AG04450 (cell line): ENCODE results near the gene OR2AG2. TPM values are rescaled to one million over a fixed set of nuclear protein-coding genes. Genes with fewer than 3 reads are reported as not detected.

Experiments
- CTCF ChIA-PET: fragments of 300-600, 350-600 bp; formaldehyde crosslinking; extraction: SDS; loops from one replicate; lab custom pipeline; 2022; ENCODE audit warnings: antibody characterized with exemption, inconsistent platforms; lab: Charles Lee
- POLR2A ChIA-PET: fragments of 350-600 bp; formaldehyde crosslinking; extraction: SDS; loops from one replicate; lab custom pipeline; 2021; ENCODE audit warnings: antibody characterized with exemption, inconsistent platforms; lab: Yijun Ruan, JAX
- DNase-seq: peaks from one replicate; pipeline ENCODE4 v3.0.0-alpha.2; 2011; ENCODE audit warnings: low read depth, low spot score
- H3K27ac ChIP-seq: one replicate; pipeline ENCODE4 v1.5.1; 2012; ENCODE audit warnings: low read depth, low read length, control low read depth
- H3K27me3 ChIP-seq: one replicate; pipeline ENCODE4 v1.6.0; 2012; ENCODE audit warnings: low read length; ENCODE audit not compliant: control insufficient read depth, insufficient read depth
- H3K4me3 ChIP-seq: 2 replicates; pipeline ENCODE4 v1.5.1; 2011; ENCODE audit warnings: mild to moderate bottlenecking, low read depth, low read length, control low read depth
- H3K9me3 ChIP-seq: 2 replicates; pipeline ENCODE4 v1.5.1; 2012; ENCODE audit warnings: low read length; ENCODE audit not compliant: control insufficient read depth, insufficient read depth
- polyA plus RNA-seq: library from polyadenylated mRNA; depleted of rRNA; stranded (reverse); fragments of >200 nt; gene quantifications from 2 replicates; pipeline ENCODE4 v1.2.3, GENCODE V29; 2011
- TF ChIP-seq, protein P1 (sequence below): IDR thresholded peaks from 2 replicates; pipeline ENCODE4 v1.5.1; 2011; ENCODE audit warnings: low read depth, low read length, control low read depth, inconsistent platforms

Gene OR2AG2
- polyA plus RNA-seq, 1 experiment: 0.19 TPM

DNA sequence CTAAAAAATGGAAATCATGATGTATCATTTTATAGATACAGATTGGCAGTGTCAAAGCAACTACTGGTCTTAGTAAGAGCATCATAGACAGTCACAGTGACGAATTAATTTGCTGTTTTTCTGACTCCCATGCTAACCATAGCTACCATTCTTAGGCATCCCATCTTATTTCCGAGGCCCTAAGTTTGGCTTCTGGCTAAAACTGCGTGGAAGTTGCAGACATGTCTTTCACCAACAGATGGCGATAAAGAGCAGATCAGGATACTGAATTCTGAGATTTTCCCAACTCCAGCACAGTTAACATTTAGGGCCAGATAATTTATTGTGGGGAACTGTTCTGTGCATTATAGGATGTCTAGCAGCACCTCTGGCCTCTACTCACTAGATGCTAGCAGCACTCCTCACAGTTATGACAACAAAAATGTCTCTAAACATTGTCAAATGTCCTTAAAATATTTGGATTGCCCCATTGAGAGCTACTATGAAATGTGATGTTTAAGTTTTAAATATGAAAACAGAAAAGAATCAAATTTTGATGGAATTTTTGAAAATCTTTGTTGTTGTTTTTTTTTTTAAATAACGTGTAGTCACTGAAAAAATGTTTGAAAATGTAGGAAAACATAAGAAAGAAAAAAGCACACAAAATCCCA is 16.3 kb downstream of the OR2AG2 start:
- ChIA-PET CTCF (interaction anchor here (0.6 to 4.1 kb wide), 38 partner anchors 9 to 939 kb away, joined by 3 to 54 read pairs (median 4); partner anchors contain the start of genes FHIP1B, MRPL17 and OR2AG2), POLR2A (no interaction called here)
- H3K9me3 ChIP-seq: no peaks in the 10 kb centered on the region
- H3K27me3 ChIP-seq: no peaks in the 10 kb centered on the region
- no peak overlapping the region for H3K27ac ChIP-seq
- TF ChIP-seq, protein P1, sequence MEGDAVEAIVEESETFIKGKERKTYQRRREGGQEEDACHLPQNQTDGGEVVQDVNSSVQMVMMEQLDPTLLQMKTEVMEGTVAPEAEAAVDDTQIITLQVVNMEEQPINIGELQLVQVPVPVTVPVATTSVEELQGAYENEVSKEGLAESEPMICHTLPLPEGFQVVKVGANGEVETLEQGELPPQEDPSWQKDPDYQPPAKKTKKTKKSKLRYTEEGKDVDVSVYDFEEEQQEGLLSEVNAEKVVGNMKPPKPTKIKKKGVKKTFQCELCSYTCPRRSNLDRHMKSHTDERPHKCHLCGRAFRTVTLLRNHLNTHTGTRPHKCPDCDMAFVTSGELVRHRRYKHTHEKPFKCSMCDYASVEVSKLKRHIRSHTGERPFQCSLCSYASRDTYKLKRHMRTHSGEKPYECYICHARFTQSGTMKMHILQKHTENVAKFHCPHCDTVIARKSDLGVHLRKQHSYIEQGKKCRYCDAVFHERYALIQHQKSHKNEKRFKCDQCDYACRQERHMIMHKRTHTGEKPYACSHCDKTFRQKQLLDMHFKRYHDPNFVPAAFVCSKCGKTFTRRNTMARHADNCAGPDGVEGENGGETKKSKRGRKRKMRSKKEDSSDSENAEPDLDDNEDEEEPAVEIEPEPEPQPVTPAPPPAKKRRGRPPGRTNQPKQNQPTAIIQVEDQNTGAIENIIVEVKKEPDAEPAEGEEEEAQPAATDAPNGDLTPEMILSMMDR: peak; percentile 95
- no peak overlapping the region for H3K4me3 ChIP-seq
- DNase-seq: no peak

GRCh38 chr11:6747097-6747668 is 24.6 kb downstream of the OR2AG2 start:
- no peak overlapping the region for H3K4me3 ChIP-seq
- H3K27me3 ChIP-seq: peaks cover 11% of the 10 kb centered on the region
- ChIA-PET POLR2A (no interaction called here), CTCF (interaction anchor here (1.2 to 5.1 kb wide), 5 partner anchors 9 to 65 kb away, joined by 3 to 54 read pairs (median 5); no protein-coding TSS in a partner anchor)
- TF ChIP-seq, protein P1: no peak
- H3K9me3 ChIP-seq: no peaks in the 10 kb centered on the region
- no peak for DNase-seq
- no peak overlapping the region for H3K27ac ChIP-seq

DNA sequence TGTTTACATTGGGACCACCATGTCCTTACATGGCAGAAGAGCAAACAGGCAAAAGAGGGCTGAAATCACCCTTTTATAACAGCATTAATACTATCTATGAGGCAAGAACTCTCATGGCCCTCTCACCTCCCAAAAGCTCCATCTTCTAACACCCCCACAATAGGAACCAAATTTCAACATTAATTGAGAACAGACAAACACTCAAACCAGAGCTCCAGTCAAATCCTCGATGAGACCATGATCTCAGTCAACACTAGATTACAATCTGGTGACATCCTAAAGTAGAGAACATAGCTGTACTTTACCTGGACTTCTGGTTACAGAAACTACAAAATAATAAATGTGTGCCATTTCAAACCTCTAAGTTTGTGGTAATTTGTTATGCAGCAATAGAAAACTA is 25.1 kb downstream of the OR2AG2 start:
- H3K27ac ChIP-seq: no peak overlapping the region
- peaks cover 11% of the 10 kb centered on the region for H3K27me3 ChIP-seq
- ChIA-PET POLR2A (no interaction called here), CTCF (interaction anchor here (1.2 to 5.1 kb wide), 5 partner anchors 9 to 66 kb away, joined by 3 to 54 read pairs (median 5); no protein-coding TSS in a partner anchor)
- H3K4me3 ChIP-seq: no peak overlapping the region
- DNase-seq: no peak
- TF ChIP-seq, protein P1: no peak
- no peaks in the 10 kb centered on the region for H3K9me3 ChIP-seq

DNA sequence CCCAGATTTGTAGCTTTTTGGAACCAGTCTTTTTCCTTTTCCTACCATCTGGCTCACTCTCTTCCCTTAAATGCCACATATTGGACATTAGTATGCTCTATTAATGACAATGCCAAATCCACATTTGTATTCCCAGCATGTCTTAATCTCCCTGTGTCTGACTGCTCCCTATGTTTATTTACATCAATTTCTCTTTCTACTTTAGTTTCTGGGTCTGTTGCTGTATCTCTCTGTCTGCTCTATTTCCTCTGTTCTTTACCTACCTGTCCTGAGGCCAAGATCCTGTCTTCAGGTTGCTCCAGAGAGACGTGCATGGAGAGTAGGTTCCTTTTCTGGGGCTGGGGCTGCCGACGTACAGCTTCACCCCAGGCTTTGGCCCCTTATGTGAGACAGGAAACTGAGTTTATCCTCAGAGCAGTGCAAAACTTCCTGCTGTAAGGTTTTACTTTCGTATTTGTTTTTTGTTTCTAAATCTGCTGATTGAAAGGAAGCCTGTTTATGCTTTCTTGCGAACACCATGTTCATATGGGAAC is 25.6 kb downstream of the OR2AG2 start:
- ChIA-PET CTCF (interaction anchor here (1.5 to 5.1 kb wide), 4 partner anchors 9 to 41 kb away, joined by 3 to 54 read pairs (median 20); no protein-coding TSS in a partner anchor), POLR2A (no interaction called here)
- TF ChIP-seq, protein P1: no peak
- peaks cover 11% of the 10 kb centered on the region for H3K27me3 ChIP-seq
- no peaks in the 10 kb centered on the region for H3K9me3 ChIP-seq
- H3K27ac ChIP-seq: no peak overlapping the region
- DNase-seq: no peak
- no peak overlapping the region for H3K4me3 ChIP-seq
